ENCODE measurements around the gene DOCK8. TPM values are rescaled to one million over a fixed set of nuclear protein-coding genes. Genes with fewer than 3 reads are reported as not detected.

The DOCK8 gene
- total and polyA plus RNA-seq, 4 experiments from 2014 or later = 31.0 to 315 (median 200) TPM

- ChIA-PET POLR2A (ENCODE audit: partially characterized antibody) (no interaction called here), CTCF (ENCODE audit: partially characterized antibody) (interaction anchor here (0.8 kb wide), 1 partner anchor 25 kb away, joined by 3 read pairs; no protein-coding TSS in a partner anchor)
- intact Hi-C loops (cut with micrococcal nuclease) = no loop called here
Measured at GRCh38 chr9:495739-496138, 281.1 kb downstream of the DOCK8 start.

GRCh38 chr9:503326-503725 is 288.7 kb downstream of the DOCK8 start:
- Mint-ChIP-seq H3K9me3 (no peaks in the 10 kb centered on the region), H3K27ac (peak overlapping the region in 6 of 7 donors; percentile 62 to 84 (median 83)), H3K4me3 (peak overlapping the region; percentile 80 to 89 (median 85)), H3K36me3 (peaks cover 0 to 2% of the 10 kb centered on the region in 2 donors), H3K27me3 (peaks cover 3 to 5% of the 10 kb centered on the region in 2 donors), H3K4me1 (peaks cover 7 to 30% (median 16%) of the 10 kb centered on the region in 4 donors)
- H3K4me1 ChIP-seq (ENCODE audit: insufficient read depth, low read length) = peaks cover 7% of the 10 kb centered on the region
- no peaks in the 10 kb centered on the region for H3K9me3 ChIP-seq (ENCODE audit: control insufficient read depth in 1 of 2, low read length in 2 of 2)
- no peak overlapping the region for H3K27ac ChIP-seq (ENCODE audit: low read depth, low read length)
- ChIA-PET CTCF (ENCODE audit: partially characterized antibody) (interaction anchor here (0.6 to 1.8 kb wide), 5 partner anchors 11 to 108 kb away, joined by 3 to 9 read pairs (median 3); no protein-coding TSS in a partner anchor), POLR2A (ENCODE audit: partially characterized antibody) (interaction anchor here (0.7 to 1.9 kb wide), 4 partner anchors 10 to 34 kb away, joined by 4 to 10 read pairs (median 8); no protein-coding TSS in a partner anchor)
- DNase-seq = peak in 1 of 5 donors; percentile 1
- no peaks in the 10 kb centered on the region for H3K36me3 ChIP-seq (ENCODE audit: insufficient read depth, low read length)
- H3K4me3 ChIP-seq (ENCODE audit: low read length in 2 of 2) = peak overlapping the region; percentile 47 to 86
- intact Hi-C loops (cut with micrococcal nuclease) = loop anchor here (5.0 kb wide), 1 partner anchor 34 kb away; no protein-coding TSS in a partner anchor
- H3K27me3 ChIP-seq (ENCODE audit: insufficient read depth, low read length) = no peaks in the 10 kb centered on the region

More at GRCh38 chr9:495739-496138, 281.1 kb downstream of the DOCK8 start:
- no peak overlapping the region for H3K4me3 Mint-ChIP-seq
- H3K27me3 Mint-ChIP-seq = peaks cover 0 to 11% of the 10 kb centered on the region in 2 donors
- Histone ChIP-seq H3K36me3 (ENCODE audit: insufficient read depth, low read length) (no peaks in the 10 kb centered on the region), H3K4me1 (ENCODE audit: insufficient read depth, low read length) (no peaks in the 10 kb centered on the region), H3K4me3 (ENCODE audit: low read length in 2 of 2) (no peak overlapping the region), H3K9me3 (ENCODE audit: control insufficient read depth in 1 of 2, low read length in 2 of 2) (no peaks in the 10 kb centered on the region), H3K27me3 (ENCODE audit: insufficient read depth, low read length) (no peaks in the 10 kb centered on the region), H3K27ac (ENCODE audit: low read depth, low read length) (no peak overlapping the region)
- no peaks in the 10 kb centered on the region for H3K9me3 Mint-ChIP-seq
- H3K4me1 Mint-ChIP-seq = no peaks in the 10 kb centered on the region
- DNase-seq = no peak
- H3K36me3 Mint-ChIP-seq = no peaks in the 10 kb centered on the region
- no peak overlapping the region for H3K27ac Mint-ChIP-seq

DNA sequence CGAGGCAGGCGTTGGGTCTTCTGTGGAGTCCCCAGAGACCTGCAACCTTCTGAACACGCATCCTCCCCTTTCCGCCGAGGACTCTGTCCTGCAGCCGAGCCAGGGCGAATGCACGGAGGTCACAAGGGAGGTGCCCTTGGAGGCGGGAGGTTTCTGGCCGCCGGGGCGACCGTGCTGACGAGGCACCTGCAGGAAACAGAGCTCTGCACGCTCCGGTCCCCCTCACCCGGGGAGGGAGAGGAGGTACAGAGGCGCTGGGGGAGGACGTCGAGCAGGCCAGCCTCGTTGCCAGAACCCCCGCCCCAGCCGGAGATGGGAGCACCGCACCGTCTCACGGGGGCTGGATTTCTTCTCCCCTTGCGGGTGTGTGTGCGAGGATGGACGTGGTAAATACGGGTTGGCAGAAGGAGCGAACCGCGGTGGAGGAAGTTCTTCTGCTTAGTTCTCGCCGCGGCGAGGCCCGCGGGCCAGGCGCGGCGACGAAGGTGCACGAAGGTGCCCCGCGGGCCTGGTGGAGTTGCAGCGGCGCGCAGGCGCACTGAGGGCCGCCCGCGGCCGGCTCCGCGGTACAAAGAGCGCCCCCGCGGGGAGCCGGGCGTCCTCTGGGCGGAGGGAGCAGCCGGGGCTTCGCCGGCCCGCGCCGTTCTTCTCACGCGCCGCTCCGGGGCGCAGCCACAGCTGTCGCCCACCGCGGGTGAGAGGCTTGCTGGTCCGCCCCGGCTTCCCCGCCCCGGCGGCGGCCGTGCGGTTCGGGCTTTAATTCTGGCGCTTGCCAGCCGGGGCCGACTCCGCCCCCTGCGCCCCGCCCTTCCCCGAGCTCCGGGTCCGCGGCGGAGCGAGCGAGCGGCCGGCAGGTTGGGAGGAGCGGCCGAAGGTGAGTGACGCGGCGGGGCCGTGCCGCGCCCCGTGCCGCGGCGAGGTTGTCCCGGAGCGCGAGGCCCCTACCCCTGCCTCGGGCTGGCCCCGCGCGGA is 289.5 kb downstream of the DOCK8 start, which contains the start of gene KANK1:
Gene KANK1 (plus strand): TSS at position 815 of the 972 bp plus-strand sequence.
- peak within 1 kb of the TSS; percentile 37 to 85 (median 83) for H3K27ac Mint-ChIP-seq
- ChIA-PET CTCF (ENCODE audit: partially characterized antibody) (interaction anchor here (0.7 to 1.8 kb wide), 8 partner anchors 10 to 44 kb away, joined by 3 to 9 read pairs (median 3); no protein-coding TSS in a partner anchor), POLR2A (ENCODE audit: partially characterized antibody) (interaction anchor here (0.7 to 1.9 kb wide), 7 partner anchors 10 to 37 kb away, joined by 3 to 10 read pairs (median 6); no protein-coding TSS in a partner anchor)
- H3K27ac ChIP-seq (ENCODE audit: low read depth, low read length) = peak within 1 kb of the TSS; percentile 12
- no peaks in the 10 kb centered on the region for H3K9me3 Mint-ChIP-seq
- peaks cover 0 to 2% of the 10 kb centered on the region in 2 donors for H3K36me3 Mint-ChIP-seq
- H3K4me3 Mint-ChIP-seq = peak within 1 kb of the TSS; percentile 83 to 89 (median 86)
- H3K9me3 ChIP-seq (ENCODE audit: control insufficient read depth in 1 of 2, low read length in 2 of 2) = no peaks in the 10 kb centered on the region
- peaks cover 7% of the 10 kb centered on the region for H3K4me1 ChIP-seq (ENCODE audit: insufficient read depth, low read length)
- no peaks in the 10 kb centered on the region for H3K36me3 ChIP-seq (ENCODE audit: insufficient read depth, low read length)
- H3K27me3 ChIP-seq (ENCODE audit: insufficient read depth, low read length) = no peaks in the 10 kb centered on the region
- DNase-seq = peak; percentile 72 to 85 (median 79)
- intact Hi-C loops (cut with micrococcal nuclease) = loop anchor here (1.0 to 5.0 kb wide), 4 partner anchors 15 to 57 kb away; no protein-coding TSS in a partner anchor
- peak within 1 kb of the TSS; percentile 47 to 86 for H3K4me3 ChIP-seq (ENCODE audit: low read length in 2 of 2)
- H3K27me3 Mint-ChIP-seq = peaks cover 3 to 5% of the 10 kb centered on the region in 2 donors
- peaks cover 7 to 30% (median 16%) of the 10 kb centered on the region in 4 donors for H3K4me1 Mint-ChIP-seq

GRCh38 chr9:504921-505740 is 290.5 kb downstream of the DOCK8 start:
- Mint-ChIP-seq H3K4me1 (peaks cover 7 to 34% (median 16%) of the 10 kb centered on the region in 4 donors), H3K9me3 (no peaks in the 10 kb centered on the region), H3K36me3 (peaks cover 0 to 2% of the 10 kb centered on the region in 2 donors), H3K27ac (peak overlapping the region in 2 of 7 donors; percentile 49 to 63), H3K4me3 (peak overlapping the region; percentile 55 to 86 (median 79)), H3K27me3 (peaks cover 2 to 3% of the 10 kb centered on the region in 2 donors)
- CTCF ChIA-PET (ENCODE audit: partially characterized antibody) = interaction anchor here (0.7 to 1.8 kb wide), 7 partner anchors 11 to 45 kb away, joined by 3 to 9 read pairs (median 3); no protein-coding TSS in a partner anchor
- no peaks in the 10 kb centered on the region for H3K36me3 ChIP-seq (ENCODE audit: insufficient read depth, low read length)
- no peaks in the 10 kb centered on the region for H3K27me3 ChIP-seq (ENCODE audit: insufficient read depth, low read length)
- intact Hi-C loops (cut with micrococcal nuclease) = loop anchor here (1.0 to 5.0 kb wide), 4 partner anchors 14 to 58 kb away; no protein-coding TSS in a partner anchor
- peak overlapping the region in 1 of 2 donors; percentile 32 for H3K4me3 ChIP-seq (ENCODE audit: low read length in 2 of 2)
- POLR2A ChIA-PET (ENCODE audit: partially characterized antibody) = interaction anchor here (0.9 to 1.9 kb wide), 6 partner anchors 9 to 38 kb away, joined by 3 to 10 read pairs (median 6); no protein-coding TSS in a partner anchor
- no peak overlapping the region for H3K27ac ChIP-seq (ENCODE audit: low read depth, low read length)
- DNase-seq = peak in 2 of 5 donors; percentile 6 to 11
- peaks cover 7% of the 10 kb centered on the region for H3K4me1 ChIP-seq (ENCODE audit: insufficient read depth, low read length)
- H3K9me3 ChIP-seq (ENCODE audit: control insufficient read depth in 1 of 2, low read length in 2 of 2) = no peaks in the 10 kb centered on the region

GRCh38 chr9:505741-506059 is 291.0 kb downstream of the DOCK8 start:
- Mint-ChIP-seq H3K4me1 (peaks cover 7 to 34% (median 16%) of the 10 kb centered on the region in 4 donors), H3K27ac (peak overlapping the region in 3 of 7 donors; percentile 49 to 63 (median 53)), H3K4me3 (peak overlapping the region; percentile 55 to 86 (median 79)), H3K9me3 (no peaks in the 10 kb centered on the region), H3K36me3 (peaks cover 0 to 2% of the 10 kb centered on the region in 2 donors), H3K27me3 (peaks cover 0 to 3% of the 10 kb centered on the region in 2 donors)
- H3K27me3 ChIP-seq (ENCODE audit: insufficient read depth, low read length) = no peaks in the 10 kb centered on the region
- CTCF ChIA-PET (ENCODE audit: partially characterized antibody) = interaction anchor here (1.0 to 1.8 kb wide), 2 partner anchors 10 to 39 kb away, joined by 3 read pairs; no protein-coding TSS in a partner anchor
- intact Hi-C loops (cut with micrococcal nuclease) = loop anchor here (2.0 kb wide), 2 partner anchors 13 to 59 kb away; no protein-coding TSS in a partner anchor
- no peaks in the 10 kb centered on the region for H3K36me3 ChIP-seq (ENCODE audit: insufficient read depth, low read length)
- H3K4me3 ChIP-seq (ENCODE audit: low read length in 2 of 2) = no peak overlapping the region
- H3K9me3 ChIP-seq (ENCODE audit: control insufficient read depth in 1 of 2, low read length in 2 of 2) = no peaks in the 10 kb centered on the region
- peaks cover 7% of the 10 kb centered on the region for H3K4me1 ChIP-seq (ENCODE audit: insufficient read depth, low read length)
- H3K27ac ChIP-seq (ENCODE audit: low read depth, low read length) = no peak overlapping the region
- POLR2A ChIA-PET (ENCODE audit: partially characterized antibody) = no interaction called here
- DNase-seq = no peak

GRCh38 chr9:506281-506680 is 291.6 kb downstream of the DOCK8 start:
- H3K4me3 ChIP-seq (ENCODE audit: low read length in 2 of 2) = no peak overlapping the region
- peaks cover 0 to 3% of the 10 kb centered on the region in 2 donors for H3K27me3 Mint-ChIP-seq
- ChIA-PET POLR2A (ENCODE audit: partially characterized antibody) (no interaction called here), CTCF (ENCODE audit: partially characterized antibody) (interaction anchor here (1.0 to 1.8 kb wide), 3 partner anchors 9 to 39 kb away, joined by 3 read pairs; no protein-coding TSS in a partner anchor)
- no peaks in the 10 kb centered on the region for H3K9me3 Mint-ChIP-seq
- H3K27me3 ChIP-seq (ENCODE audit: insufficient read depth, low read length) = no peaks in the 10 kb centered on the region
- H3K4me1 Mint-ChIP-seq = peaks cover 7 to 34% (median 18%) of the 10 kb centered on the region in 4 donors
- H3K4me3 Mint-ChIP-seq = peak overlapping the region in 7 of 8 donors; percentile 2 to 83 (median 65)
- intact Hi-C loops (cut with micrococcal nuclease) = no loop called here
- H3K36me3 Mint-ChIP-seq = peaks cover 0 to 2% of the 10 kb centered on the region in 2 donors
- peaks cover 7% of the 10 kb centered on the region for H3K4me1 ChIP-seq (ENCODE audit: insufficient read depth, low read length)
- peak overlapping the region in 5 of 7 donors; percentile 5 to 67 (median 41) for H3K27ac Mint-ChIP-seq
- no peak overlapping the region for H3K27ac ChIP-seq (ENCODE audit: low read depth, low read length)
- no peaks in the 10 kb centered on the region for H3K36me3 ChIP-seq (ENCODE audit: insufficient read depth, low read length)
- H3K9me3 ChIP-seq (ENCODE audit: control insufficient read depth in 1 of 2, low read length in 2 of 2) = no peaks in the 10 kb centered on the region
- no peak for DNase-seq

Measured in CD4-positive, alpha-beta memory T cell (primary cell).